HG03196 (cell line): ENCODE measurements around the gene NOS1AP.
"Not testable (repeated sequence)": the region's sequence is repeated elsewhere in the genome, so short reads cannot be mapped to it uniquely, and the experiment has no call there.

ENCODE experiments used
- ATAC-seq: cut with Tn5 transposase; IDR thresholded peaks from one replicate; pipeline ENCODE4 v1.9.1; 2021; ENCODE audit not compliant: unreplicated experiment

NOS1AP gene

DNA sequence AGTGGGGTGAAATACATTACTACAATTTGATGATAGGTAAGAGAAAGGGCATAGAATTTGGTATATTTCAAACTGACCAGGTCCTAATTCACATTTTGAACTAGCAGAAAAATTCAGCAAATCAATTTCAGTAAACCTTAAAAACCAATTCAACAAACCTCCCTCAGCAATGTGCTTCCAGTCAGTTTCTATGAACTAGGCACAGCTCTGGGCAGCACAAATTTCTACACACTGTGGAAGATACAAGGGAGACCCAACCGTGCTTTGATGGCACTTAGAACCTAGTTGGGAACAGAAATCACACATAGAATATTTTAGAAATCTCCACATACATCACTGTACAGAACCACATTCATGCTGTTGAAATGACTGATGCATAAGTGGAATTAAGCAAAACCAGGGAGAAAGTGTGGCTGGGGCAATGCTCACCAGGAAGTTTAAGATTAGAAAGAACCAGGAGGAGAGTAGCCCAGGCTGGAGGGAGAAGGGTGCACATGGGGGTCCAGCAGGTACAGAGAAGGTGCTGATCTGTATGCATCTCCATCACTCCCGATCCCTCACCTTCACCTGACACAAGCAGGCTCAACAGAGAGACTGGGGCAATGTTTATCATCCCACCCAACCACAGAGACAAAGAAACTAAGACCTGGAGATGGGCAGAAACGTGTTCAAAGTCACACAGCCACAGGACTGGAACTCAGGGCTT lies 326.9 kb downstream of the NOS1AP start:
- ATAC-seq = no peak

GRCh38 chr1:162397039-162397448 lies 327.6 kb downstream of the NOS1AP start:
- no peak for ATAC-seq

GRCh38 chr1:162397943-162398560 lies 328.6 kb downstream of the NOS1AP start:
- ATAC-seq = no peak

DNA sequence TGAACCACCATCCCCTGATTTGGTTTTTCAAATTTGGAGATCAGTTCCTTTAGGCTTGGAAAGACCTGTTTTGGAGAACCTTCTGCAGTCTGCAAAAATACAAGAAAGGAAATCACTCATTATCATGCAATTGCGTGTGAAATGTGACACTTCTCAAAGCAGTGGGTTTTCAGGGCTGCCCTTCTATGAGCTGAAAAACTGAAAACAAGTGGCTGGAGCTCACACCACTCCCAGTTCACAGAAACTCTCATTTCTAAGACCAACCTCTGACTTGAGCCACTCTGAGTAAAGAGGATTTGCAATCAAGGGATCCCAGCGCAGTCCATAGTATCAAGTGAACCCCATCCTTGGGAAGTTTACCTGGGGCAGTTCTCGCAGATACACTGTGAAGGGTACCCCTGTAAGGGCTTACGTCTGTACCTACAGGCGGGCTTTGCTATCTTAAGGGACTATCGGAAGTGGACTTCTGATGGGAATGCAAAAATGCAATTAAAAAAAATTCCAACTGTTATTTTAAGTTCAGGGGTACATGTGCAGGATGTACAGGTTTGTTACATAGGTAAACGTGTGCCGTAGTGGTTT lies 329.6 kb downstream of the NOS1AP start:
- ATAC-seq = no peak

DNA sequence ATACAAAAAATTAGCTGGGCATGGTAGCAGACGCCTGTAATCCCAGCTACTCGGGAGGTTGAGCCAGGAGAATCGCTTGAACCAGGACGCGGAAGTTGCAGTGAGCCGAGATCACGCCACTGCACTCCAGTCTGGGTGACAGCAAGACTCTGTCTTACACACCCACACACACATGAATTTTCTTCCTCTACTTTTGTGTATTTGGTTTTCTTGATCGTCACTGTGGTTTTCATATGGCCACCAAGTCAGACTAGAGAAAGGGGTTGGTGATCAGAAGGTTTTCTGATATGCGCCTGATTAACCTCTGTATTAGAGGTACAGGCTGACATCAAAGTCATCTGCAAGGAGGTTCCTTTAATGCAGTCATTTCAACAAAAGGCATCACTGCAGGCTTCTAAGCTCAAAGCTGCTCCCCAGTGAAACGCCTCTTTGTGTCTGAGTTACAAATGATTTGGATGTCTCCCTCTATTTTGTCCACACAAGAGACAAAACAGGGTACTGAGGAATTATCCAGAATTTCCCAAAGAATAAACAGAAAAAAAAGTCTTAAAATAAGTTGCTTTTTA lies 331.4 kb downstream of the NOS1AP start:
- ATAC-seq = no peak

DNA sequence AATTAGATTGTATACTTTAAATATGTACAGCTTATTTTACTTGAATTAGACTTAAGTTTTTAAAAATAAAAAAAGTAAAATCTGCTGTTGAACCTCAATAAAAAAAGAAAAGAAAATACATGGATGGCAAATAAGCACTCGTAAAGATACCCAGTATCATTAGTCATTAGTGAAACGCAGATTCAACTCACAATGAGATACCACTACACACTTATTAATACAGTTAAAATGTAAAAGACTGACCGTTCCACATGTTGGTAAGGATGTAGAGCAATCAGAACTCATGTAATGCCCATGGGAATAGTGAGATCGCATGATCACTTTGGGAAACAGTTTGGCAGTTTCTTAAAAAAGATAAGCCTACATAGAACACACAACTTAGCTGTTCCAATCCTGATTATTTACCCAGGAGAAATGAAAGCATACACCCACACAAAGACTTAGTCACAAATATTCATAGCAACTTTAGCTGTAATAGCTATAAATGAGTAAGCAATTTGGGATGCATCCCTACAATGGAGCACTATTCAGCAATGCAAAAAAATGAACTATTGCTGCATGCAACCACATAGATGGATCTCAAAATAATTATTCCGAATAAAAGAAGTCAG lies 335.2 kb downstream of the NOS1AP start:
- no peak for ATAC-seq

DNA sequence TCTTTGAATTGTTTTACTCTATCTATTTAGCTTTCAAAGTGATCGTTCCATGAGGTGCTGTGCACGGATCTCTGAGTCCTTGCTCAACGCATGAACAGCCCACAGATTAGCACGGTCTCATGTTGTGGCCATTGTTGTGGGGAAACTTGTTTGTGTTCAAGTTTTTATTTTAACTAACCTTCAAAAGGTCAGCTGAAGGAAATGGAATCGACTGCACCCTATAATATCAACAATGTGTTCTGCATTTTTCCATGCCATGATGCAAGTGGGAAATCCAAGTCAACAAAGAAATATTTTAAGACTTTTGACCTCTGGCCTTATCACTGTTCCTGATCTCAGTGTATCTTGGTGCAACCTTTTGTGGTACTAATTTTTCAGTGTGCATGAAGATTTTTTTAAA lies 336.3 kb downstream of the NOS1AP start:
- no peak for ATAC-seq

DNA sequence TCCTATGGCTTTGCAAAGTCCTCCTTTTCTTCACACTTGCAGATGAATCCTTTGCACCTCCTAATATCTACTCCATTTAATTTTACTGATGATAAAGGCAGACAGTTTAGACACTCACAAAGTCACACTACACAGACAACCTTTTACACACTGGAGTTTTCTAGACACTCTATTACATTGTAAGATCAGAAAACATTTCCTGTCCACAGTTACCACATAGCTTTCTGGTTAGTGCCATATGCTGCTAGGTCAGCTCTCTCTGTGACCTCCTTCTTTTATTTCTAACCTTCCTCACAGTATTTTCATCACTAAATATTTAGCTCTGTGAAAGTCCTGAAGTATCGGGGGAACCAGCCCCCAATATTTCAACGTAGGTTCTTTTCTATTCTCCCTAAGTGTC lies 337.3 kb downstream of the NOS1AP start:
- no peak for ATAC-seq

GRCh38 chr1:162407539-162407938 lies 338.0 kb downstream of the NOS1AP start:
- ATAC-seq = no peak

DNA sequence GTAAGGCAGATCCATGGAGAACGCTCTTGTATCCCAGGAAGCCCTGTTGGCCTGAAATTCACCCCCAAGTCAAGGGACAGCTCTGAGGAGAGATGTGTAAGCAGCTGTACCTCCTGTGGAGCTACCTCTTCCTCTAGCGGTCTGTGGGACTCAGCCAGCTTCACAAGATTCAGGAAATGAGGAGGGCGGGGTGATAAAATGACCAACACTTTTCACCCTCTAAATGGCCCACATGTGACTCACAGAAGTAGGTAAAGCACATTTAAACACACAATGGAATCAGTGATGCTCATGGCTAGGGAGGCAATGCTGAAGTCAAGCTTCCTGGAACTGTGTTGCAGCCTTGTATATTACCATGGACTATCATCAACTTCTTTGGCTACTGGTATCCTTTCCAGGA lies 342.5 kb downstream of the NOS1AP start, which contains the start of gene SH2D1B:
SH2D1B (minus strand) TSS at position 135 of the 400 bp plus-strand sequence; CDS start at position 15, 120 bp downstream.
- no peak for ATAC-seq

- no peak for ATAC-seq
Observed at GRCh38 chr1:162416215-162416614, 346.7 kb downstream of the NOS1AP start.

DNA sequence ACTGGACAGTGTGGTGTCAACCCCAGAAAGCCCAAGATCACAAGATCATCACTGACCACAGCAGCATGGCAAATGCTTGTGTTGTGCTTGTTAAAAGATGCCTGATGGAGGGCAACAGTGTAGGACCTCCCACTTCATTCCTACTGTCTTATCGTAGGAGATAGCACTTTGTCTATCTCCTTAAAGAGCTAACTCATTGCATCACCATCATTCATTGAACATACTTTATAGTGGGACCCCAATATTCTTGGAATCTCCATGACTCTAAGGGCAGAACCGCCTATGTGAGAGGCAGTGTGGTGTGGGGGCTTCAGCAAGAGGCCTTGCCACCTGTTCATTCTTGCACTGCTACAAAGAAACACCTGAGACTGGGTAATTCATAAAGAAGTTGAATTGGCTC lies 347.4 kb downstream of the NOS1AP start:
- ATAC-seq = no peak

GRCh38 chr1:162417650-162418049 lies 348.2 kb downstream of the NOS1AP start:
- ATAC-seq = no peak

DNA sequence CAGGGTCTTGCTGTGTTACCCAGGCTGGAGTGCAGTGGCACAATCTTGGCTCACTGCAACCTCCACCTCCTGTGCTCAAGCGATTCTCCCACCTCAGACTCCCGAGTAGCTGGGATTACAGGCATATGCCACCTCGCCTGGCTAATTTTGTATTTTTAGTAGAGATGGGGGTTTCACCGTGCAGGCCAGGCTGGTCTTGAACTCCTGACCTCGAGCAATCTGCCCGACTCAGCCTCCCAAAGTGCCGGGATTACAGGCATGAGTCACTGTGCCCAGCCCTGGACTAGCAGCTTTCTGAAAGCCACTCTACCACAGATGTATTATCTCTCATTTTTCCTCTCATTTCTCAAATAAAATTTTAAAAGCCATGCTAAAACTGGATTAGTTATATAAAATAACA lies 349.1 kb downstream of the NOS1AP start:
- not testable (repeated sequence) for ATAC-seq

GRCh38 chr1:162419450-162419931 lies 350.0 kb downstream of the NOS1AP start:
- ATAC-seq = not testable (repeated sequence)
